NCI-H2196 (cell line): ENCODE results near the gene DOK3.

Experiments used
- DNase-seq: peaks from one replicate; lab custom pipeline; 2025; ENCODE audit not compliant: unreplicated experiment; lab: John Stamatoyannopoulos, UW

DOK3 gene

DNA sequence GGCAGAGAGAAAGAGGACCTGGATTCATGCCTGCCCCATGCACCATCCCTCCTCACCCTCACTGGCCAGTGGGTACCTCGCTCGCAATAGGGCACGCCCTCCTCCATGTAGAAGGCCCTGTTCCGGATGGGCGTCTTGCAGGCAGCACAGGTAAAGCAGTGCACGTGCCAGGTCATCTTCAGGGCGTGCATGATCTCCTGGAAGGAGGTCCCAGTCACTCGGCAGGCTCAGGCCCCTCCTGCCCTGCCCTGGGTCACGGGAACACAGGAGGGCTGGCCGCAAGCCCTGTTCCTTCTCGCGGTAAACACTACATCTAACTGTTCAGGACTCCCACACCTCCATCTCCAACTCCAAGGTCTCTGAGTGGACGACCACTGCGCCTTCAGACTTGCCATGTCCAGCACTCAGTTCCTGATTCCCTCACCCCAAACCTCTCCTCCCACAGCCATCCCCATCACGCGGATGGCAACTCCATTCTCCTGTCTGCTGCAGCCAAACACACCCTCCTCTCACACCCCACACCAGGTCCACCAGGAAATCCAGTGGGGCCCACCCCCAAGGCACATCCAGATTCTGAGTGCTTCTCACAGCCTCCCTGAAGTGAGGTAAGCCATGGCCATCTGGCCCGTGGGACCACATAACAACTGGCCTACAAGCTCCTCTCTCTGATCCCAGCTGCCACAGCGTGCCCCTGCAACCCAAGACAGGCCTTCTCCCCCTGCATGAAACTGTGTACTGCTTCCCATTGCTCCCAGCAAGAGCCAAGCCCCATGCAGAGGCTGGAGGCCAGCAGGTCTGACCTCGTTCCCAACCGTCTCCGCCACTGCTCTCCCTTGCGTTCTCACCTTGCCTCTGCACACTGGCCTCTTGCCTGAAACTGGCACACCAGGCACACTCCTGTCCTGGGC is 25.4 kb downstream of the DOK3 start:
- DNase-seq: no peak

DNA sequence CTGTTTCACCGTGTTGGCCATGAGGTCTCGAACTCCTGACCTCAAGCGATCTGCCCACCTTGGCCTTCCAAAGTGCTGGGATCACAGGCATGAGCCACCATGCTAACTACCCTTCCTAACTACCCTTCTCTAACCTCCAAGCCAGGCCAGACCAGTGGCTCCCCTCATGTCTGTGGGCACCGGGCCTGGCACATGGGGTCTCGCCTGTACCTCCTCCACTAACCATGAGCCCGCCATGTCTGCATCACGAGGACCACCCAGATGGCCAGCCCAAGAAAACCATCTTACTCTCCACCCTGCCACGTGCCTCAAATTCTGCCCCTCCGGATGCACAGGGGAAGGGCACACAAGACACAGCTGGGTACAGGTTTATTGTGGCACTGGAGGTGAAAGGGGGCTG is 26.6 kb downstream of the DOK3 start:
- no peak for DNase-seq

DNA sequence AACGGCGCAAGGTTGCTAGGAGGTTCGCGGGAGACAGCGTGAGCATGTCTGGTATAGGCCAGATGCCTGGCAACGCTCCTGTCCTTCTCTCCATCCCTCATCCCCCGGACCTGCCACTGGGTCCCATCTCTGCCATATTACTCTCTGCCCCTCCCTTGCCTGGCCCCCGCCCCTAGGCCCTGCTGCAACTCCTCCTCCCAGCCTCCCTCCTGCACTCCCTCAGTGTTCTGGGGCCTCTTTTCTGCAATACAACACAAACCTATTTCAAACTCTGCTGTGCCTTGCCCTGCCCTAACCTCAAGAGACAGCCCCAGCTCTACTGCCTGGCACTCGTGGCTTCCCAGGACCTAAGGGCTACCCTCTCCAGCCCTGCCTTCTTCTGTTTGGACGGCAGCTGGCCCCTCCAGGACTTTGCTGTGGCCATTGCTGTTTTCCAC is 27.2 kb downstream of the DOK3 start:
- no peak for DNase-seq

DNA sequence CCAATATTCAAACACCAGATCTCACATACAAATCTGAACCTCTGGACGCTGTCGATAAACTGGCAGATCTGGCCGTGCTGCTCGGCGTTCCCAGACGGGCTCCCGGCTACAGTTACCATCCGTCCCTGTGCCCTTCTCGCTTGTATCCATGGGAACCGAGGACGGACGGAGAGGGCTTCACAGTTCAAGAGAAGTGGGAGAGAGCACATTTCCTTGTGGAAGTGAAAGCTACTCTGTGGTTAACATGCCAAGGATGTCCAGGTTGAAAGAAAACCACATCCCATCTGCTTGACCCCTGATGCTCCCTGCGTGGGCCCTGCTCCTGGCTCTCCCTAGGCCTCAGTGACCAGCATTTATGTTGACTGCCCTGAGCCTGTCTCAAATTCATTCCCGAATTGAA is 29.9 kb downstream of the DOK3 start:
- no peak for DNase-seq

DNA sequence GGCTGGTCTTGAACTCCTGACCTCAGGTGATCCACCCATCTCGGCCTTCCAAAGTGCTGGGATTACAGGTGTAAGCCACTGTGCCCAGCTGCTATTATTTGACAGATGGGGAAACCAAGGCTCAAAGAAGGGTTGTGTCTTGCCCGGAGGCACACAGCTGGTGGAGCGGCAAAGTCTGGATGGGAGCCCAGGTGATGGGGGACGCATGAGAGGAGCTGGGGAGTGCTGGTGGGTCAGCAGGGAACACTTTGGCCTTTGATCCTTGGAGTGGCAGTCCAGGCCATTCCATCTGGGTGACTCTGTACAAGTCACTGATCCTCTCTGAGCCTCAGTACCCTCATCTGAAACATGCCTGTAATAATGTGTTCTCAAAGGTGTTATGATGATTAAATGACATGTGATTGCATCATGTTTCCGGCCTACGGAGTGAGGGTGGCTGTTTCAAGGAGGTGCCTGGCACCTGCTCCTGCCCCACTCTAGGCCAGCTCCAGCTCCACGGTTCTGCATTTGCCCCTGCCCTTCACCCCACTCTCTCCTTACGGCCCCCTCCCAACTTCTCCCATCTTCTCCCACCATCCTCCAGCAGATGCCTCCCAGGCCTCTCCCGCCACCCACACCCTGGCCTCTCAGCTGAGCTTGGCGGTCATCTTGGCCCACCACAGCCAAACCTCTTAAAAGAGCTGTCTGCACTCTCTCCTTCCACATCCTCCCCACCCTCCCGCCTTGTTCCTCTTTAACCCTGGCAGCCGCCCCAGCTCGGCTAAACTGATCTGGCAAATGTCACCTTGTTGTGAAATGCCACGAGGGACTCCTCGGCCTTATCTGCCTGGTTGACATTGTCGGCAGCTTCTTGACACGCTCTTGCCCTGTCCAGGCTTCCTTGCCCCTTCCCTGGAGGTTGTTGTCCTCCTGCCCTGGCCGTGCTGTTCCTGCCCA is 30.6 kb downstream of the DOK3 start:
- peak; percentile 60 for DNase-seq

DNA sequence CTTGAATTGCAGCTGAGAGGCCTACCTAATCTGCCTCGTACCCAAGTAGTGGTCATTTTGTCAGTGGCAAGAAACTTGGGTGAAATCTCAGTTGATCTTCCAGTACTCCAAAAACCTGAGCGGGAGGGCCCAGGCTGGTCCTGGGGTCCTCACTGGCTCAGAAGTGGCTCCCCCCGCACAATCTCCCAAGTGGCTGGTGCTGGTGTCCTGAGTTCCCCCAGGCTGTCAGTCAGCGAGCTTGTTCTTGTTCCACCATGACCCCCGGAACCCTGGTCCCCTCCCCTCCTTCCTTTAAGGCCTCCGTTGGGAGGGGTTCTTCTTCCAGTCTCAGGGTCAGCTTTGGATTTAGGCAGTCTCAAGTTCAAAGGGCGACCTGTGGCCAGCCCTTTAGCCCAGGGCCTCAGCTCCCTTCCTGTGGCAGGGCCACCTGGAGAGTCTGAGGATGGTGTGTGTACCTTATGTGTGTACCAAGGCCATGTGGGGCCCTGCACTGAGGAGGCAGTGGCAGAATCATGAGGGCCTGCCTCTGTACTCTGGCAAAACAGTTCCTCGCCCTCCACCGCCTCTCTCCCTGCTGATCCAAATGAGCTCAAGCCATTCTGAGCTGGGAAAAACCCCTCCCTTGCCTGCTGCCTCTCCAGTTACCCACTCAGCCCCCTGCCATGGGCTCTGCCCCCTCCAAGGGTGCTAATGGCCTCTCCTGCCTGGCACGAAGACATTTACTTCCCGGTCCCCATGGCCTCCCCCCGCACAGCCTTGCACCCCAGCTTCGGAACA is 31.7 kb downstream of the DOK3 start:
- no peak for DNase-seq

DNA sequence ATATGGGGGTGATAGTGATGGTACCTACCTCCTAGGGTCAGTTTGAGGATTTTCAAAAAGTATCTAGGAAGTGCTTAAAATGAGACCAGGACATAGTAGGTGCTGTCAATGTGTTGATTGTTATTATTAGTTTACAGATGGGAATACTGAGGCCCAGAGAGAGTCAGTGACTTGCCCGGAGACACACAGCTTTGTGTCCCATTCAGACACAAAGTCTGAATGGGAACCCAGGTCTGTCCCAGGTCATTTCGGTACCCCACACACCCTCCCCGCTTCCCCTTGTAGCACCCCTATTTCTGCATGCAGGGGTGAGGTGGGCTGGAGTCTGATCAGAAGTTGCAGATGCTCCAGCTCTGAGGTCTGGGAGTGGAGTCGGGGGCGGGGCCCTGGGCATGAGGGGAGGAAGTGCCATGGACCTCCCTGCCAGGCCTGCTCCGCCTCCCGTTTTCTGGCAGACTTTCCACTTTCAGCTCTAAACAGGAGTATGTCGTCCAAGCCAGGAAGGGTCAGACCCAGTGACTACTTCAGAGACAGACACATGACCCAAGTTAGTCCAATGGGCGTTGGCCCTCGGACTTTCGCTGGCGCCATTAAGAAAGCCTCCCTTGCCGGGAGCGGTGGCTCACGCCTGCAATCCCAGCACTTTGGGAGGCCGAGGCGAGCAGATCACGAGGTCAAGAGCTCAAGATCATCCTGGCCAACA is 32.9 kb downstream of the DOK3 start:
- no peak for DNase-seq

DNA sequence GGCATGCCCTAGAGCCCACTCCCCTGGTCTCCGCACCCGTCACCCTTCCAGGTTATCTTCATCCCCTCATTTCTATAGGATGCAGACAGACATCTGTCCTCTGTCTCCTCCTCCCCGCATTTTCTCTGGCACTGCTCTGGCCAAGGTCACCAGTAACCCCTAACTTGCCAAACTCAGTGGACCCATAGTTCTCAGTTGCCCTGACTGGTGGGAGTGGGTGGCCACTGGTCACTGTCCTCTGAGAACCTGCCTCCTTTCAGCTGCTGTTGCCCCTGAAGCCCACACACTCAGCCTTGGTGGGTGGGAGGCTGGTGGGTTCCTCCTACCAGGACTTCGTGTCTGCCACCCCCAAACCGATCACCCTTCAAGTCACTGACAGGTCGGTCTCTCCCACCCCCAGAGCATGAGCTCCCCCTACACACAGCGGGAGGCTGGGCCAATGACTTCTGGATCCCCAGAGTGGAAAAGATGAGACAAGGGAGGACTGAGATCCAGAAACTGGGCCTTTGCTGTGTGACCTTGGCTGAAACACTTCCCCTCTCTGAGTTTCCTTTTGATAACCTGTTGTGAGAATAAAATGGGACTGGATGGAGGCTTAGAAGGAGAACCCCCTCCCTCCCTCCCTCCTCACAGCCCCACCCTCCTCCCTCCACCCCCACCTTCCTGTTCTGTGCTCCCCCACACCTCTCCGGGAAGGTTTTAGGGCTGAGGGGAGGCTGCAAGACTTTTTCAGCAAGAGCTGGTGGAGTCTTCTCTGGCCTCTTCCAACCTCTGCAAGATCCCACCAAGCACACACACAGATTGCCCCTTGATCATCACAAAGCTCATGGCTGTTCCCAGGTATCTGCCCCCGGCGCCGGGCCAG is 33.8 kb downstream of the DOK3 start:
- DNase-seq: no peak

DNA sequence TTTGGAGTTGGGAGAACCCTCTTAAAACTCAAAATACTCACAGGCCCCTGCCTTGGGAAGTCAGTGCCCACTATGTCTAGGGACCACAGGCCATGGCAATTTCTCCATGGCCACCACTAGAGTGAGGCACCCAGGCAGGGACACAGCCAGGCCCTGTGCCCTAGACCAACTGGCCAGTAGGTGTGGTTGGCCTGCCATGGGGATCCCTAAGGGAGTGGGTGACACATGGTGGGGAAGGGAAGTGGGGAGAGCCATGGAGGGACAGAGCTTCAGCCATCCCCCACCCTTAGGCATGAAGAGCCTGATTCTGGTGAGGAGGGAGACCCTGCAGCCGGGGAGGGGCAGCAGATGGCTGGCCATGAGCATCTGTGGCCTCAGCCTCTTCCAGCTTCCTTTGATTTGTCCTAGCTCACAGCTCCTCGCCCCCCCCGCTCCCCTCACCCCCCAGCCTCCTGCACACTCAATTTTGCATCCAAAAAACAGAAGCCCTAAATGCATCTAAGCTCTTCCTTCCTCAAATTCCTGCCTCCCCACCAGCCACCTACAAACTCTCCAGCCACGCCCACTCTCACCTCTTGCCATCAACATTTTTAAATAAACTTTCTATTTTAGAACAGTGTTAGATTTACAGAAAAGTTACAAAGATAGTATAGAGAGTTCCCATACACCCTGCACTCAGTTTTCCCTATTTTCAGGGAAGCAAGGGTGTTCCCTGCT is 34.6 kb downstream of the DOK3 start:
- DNase-seq: no peak

DNA sequence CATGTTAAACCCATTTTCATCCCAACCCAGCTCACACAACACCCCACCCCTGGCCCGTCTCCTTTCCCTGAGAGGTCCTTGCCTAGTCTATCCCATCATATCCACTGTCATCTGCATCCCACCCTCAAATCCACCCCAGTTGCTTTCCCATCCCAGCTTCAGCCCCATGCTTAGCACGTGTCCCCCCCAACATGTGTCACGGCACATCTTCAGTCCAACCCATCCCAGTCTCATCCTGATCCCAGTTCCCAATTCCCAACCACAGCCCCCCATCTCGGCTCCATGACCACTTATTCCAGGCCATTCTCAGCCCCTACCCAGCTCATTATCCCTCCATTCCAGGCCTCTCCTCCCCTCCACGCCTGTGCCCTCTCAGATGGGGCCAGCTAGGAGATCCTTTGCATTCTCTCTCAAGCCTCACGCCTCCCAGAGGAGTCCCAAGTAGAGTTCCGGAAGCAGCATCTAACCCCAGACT is 35.6 kb downstream of the DOK3 start:
- DNase-seq: no peak

DNA sequence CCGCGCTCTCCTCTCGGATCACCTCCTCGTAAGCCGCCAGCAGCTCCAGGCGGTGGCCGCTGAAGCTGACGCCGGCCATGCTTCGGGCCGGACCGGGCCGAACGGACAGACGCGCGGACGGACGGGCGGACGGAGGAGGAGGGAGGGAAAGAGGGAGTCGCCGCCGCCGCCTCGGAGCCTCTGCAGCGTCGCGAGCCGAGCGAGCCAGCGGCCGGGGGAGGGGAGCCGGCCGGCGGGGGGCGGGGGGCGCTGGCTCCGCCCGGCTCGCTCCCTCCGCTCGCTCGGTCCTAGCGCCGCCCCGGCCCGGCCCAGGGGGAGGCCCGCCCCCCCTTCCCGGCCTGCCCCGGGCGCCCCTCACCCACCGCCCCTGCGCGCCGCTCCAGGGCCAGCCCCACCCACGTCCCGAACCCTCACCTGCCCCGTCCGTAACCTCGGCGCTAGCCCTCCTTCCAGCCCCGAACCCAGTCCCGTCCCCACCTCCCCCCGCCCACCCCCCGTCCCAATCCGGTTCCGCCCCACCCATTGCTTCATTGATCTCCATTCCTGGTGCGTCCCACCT is 36.1 kb downstream of the DOK3 start, which contains the start of gene DBN1:
Gene DBN1, minus strand, starts transcription at position 192 of the 559 bp plus-strand sequence. Its CDS starts 113 bp downstream, at position 79.
- DNase-seq: peak; percentile 69

DNA sequence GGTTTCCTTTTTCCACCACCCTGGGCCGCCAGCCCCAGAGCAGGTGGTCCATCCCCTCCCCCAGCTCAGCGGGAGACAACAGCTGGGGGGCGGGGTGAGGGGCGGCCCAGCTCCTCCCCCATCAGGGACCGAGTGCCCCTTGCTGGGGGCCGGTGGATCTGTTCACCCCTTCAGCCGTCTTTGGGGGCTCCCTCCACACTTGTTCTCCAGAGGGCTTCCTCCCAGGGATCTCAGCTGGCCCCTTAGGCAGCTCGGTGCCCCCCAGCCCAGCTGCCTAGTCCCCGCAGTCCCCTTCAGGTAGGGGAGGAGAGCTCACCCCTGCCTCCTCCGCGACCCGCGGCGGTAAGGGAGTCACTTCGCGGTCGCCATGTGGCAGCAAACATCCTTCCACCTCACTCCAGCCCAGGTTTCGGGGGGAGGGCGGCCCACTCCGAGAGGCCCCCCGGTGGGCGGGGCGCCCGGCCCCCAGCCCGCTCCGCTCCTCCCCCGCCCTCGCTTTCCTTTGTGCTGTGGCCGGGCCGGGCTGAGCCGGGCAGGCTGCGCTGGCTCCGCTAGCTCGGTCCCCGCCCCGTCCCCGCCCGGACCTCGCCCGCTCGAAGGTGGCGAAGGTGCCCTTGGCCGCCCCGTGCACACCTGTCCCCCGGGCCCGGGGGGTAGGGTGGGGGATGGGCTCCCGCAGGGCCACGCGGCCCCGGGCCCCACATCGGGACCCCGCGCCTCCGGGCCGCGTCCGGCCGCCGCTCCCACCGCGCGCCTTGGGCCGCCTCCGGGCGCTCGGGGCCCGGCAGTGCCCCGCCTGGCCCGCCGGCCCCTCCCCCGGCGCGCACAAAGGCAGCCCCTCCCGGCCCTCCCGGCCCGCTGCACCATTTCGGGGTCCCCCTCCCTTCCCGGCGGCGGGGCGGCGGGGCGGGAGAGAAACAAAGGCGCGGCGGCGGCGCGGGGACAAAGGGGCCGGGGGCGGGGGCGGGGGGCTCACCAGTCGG is 36.9 kb downstream of the DOK3 start:
- DNase-seq: peak; percentile 34

DNA sequence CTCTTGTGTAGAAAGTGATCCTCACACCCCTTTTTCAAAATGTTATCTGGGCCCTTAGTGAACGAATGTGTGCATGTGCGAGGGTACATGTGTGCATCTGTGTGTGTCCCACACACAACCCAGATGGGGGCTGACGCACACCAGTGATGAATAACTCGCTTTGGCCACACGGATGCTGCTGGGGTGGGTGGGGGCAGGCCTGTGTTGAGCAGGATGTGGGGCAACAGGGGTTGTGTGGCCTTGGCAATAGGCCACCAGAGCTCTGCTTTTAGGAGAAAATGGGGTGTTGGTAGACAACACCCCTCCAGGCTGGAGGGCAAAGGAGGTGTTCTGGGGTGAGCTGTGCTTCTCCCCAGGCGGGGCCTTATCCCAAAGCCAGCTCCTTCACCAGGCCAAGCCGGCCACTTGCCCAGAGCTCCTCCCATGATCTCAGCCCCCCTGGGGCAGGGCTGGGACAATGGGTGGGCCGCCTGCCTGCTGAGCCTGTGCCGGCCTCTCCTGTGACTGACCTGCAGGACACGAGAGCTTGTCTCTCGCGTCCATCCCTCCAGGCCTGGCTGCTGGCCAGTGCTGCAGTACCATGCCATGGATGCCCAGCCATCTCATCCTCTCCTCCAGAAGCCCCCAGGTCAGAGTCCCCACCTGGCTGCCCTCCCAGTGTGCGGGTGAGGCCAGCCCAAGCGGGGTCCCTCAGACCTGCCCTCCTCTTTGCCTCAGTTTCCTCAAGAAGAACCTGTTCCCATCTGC is 37.8 kb downstream of the DOK3 start:
- no peak for DNase-seq

DNA sequence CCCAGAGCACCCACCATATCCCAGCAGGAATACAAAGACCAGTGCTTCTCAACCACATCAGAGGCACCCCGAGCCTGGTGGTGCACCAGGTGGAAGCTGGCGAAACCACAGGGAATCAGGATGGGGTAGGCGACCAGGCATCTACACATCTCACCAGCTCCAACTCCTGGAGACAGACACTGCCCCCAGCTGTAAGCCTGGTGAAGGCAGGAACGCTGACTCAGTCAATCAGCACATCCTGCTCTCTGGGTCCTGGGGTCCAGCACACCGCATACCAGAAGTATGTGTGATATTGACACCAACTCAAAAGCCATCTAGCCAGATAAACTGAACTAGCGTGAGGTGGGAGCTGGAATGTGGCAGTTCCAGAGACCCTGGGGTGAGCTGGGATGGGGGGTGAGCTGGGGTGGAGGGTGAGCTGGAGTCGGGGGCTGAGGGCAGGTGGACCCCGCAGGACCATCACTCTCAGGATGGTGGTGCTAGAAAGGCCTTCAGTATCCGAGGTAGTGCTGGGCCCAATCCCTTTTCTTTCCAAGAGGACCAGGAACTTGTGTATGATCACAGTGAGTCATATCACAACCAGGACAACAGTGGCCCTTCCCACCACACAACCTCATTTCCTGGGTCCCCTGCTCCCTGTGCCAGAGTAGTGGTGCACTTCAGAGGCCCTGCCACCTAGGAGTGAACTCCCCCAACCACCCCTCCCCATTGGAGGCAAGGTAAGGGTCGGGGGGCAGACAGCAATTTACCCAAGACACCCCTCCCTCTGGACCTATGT is 38.7 kb downstream of the DOK3 start:
- no peak for DNase-seq

DNA sequence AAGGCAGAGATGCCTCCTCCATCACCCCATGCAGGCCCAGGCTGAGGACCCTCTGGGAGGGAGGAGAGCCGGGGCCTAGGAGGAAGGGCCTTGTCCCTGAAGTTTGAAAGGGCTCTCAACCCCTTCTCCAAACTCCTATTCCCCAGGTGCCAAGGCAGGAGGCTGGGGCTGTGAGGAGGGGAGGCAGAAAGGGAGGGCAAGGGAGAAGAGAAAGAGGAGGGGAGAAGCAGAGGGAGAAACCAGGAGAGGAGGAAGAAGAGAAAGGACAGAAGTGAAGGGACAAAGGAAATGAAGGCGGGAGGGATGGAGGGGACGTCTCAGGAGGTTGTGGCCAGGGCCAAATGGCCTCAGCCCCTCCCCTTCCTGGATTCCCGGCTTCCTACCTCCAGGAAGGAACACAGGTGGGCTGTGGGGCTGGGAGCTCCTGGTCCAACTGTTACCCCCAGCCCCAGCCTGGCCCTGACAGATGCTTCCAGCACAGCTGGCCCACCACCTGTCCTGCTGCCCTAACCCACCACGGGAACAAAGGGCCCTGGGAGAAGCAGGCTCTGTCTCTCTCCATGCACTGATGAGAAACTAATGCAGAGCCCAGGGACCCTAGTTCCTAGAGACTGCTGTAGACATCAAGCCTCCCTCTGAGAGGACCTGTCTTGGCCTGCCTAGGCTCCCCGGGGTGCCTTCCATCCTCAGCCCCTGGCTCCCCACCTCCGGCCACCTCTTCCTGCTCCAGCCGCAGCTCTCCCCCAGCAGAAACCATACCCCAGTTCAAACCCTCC is 39.7 kb downstream of the DOK3 start:
- DNase-seq: no peak
